NB4 (cell line): ENCODE results near the gene OSBPL7.

ENCODE experiments used
- MAX ChIP-seq: IDR thresholded peaks from 2 replicates; pipeline ENCODE4 v1.6.1; 2011; ENCODE audit warnings: low read depth, low read length
- MYC ChIP-seq: IDR thresholded peaks from 2 replicates; pipeline ENCODE4 v1.6.1; 2011; ENCODE audit warnings: low read depth, low read length
- POLR2A ChIP-seq: IDR thresholded peaks from 2 replicates; pipeline ENCODE4 v1.6.1; 2011; ENCODE audit warnings: mild to moderate bottlenecking; ENCODE audit not compliant: insufficient read length; ENCODE audit errors: extremely low read depth

- no peak for TF ChIP-seq MYC
- no peak for TF ChIP-seq POLR2A
- no peak for TF ChIP-seq MAX
Observed at GRCh38 chr17:47851764-47852112, 30.1 kb upstream of the OSBPL7 start.
